NCI-H2171 treated with DMSO at 0.1 percent for 48 hours (cell line): ENCODE data around the gene ARHGAP15.

Experiments
- DNase-seq: peaks from one replicate; lab custom pipeline; 2025; lab: John Stamatoyannopoulos, UW

Gene ARHGAP15

DNA sequence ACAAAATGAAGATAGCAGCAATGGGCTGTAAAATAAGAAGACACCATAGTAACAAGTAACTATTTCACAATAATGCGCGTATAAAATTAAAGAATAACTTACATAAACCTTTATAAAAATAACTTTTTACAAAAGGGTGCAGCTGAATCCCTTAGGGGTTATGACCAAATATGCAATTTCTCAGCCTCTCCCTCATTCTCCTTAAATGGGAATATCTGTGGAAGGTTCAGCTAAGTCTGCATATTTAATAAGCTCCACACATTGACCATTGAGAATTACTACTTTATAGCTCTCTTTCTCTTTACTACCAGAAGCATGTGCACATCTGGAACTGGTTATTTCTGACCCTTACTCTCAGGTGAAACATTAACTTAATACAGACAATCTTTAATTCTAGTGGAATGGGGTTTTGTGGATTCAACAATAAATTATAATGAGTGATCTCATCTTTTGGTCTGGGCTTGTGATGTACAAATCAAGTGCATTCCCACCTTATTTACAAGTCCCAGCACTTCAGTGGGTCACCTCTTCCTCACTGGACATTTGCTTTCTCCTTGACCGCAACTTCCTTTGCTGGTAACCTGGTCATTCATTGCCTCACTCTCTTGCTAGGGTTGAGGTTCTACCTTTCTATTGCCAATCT lies 15.7 kb downstream of the ARHGAP15 start:
- DNase-seq: no peak

DNA sequence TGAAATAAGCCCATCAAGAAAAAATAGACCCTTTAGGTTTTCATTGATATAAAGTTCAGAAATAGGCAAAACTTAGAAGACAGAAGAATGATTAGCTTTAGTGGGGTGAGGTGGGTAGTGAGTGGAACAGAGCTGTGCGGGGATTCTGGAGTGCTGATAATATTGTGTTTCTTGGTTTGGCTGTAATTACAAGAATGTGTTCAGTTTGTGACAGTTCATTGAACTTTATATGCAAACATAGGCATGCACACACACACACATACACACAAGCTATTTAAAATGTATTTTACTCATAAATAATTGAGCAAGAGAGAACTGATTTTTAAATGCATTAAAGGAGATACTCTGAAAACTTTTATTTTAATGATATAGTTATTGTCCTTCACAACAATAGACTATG lies 17.1 kb downstream of the ARHGAP15 start:
- no peak for DNase-seq

DNA sequence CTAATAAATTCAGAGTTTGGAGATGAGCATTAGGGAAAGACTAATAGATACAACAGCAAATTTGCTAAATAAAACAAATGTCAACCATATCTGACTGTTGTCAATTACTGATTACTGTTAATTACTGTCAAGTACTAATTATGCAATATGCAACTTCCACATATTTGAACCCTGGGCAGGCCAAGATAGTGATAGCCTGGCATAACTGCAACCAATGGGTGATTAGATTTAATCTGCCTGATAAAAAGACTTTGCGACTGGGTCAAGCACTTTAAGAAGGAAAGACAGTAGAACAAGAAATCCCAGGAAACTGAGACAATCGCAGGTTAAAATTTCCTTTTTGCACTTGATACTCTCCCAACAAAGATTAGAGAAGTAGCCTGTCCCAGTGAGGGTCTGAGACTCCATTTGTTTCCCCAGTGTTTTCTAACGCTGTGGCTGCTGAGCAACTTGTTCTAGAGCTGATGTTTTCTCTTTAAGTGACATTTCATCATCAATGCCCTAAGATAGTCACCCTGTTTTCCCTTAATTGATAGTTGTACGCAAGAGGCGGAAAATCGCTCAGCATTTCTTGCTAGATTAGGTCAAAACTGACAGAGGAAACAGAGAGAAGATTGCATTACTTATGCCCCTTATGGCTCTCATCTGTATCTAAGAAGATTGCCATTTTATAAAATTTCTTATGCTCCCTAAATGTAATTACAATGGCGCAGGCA lies 17.8 kb downstream of the ARHGAP15 start:
- DNase-seq: no peak

DNA sequence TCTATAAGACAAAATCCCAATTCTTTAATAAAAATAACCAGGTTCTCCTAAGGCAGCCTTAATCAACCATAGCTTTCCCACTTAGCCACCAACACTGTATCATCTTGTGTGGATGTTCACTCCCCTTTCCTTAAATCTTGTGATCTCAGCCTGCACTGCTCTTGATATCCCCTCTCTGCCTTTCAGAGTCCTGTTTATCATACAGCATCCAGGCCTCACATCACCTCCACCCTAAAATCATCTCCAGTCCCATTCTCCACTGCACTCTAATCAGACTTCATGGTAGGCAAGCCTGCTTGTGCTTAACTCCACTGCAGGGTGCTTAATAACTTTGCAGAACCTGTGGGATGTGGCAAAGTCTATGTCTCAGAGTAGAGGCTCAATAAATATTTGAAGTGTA lies 18.8 kb downstream of the ARHGAP15 start:
- no peak for DNase-seq

DNA sequence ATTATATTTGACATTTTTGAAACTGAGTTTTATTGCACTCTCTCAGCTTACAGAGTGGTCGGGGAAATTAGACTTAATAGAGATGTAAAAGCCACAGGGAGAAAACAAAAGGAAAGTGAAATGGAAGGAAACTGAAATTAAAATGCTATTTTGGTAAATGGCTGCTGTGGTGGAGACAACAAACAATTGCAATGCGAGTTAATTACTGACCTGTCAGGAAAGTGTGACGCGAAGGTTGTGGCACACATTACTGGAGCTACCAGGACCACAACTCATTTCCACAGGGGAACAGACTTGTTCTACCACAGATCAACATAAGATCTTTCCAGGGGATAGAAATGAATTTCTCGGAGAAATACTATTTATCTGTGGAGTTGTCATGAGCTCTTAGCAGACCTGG lies 19.5 kb downstream of the ARHGAP15 start:
- DNase-seq: no peak

DNA sequence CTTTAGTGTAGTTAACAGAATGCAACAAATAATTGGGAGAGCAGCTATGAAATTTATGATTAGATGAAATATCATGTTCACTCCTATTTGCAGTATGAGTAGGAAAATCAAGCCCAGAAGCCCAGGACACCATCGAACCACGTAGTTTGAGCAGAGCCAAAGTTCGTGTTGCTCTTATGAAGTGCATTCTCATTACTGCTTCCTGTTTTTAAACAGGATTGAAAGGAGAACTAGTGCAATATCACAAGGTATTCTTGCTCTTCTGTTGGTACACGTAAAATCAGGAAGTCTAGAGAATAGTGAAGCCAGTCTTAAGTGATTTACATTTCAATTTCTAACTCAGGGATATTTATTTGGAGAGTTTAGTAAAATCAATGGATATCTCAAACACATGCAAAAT lies 21.1 kb downstream of the ARHGAP15 start:
- no peak for DNase-seq

DNA sequence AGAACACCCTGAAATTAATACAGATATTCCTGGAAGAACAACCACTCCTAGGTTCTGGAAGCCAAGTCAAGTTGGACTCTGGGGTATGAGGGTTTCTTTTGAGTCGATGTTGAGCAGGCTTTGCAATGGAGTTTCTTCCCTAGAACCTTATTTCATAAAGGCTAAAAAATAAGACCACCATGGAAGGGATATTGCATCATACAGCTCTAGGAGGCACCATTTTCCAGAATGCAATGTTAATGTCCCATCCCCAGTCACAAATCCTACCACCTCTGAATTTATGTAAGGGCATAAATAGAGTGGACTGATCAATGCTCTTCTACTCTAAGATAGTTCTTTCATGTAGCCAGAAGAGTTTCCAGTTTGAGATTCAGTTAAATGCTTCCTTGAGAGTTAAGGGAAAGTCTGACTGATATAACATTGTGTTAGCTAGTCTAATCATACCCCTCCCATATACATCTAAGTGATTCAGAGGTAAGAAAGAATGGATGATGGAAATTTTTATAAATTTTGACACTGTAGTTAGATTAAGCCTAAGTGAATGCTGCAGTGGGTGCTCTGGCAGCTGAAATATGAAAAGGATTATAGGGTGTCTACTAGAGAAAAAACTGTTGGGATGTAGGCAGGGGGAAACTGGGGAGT lies 22.0 kb downstream of the ARHGAP15 start:
- DNase-seq: no peak

DNA sequence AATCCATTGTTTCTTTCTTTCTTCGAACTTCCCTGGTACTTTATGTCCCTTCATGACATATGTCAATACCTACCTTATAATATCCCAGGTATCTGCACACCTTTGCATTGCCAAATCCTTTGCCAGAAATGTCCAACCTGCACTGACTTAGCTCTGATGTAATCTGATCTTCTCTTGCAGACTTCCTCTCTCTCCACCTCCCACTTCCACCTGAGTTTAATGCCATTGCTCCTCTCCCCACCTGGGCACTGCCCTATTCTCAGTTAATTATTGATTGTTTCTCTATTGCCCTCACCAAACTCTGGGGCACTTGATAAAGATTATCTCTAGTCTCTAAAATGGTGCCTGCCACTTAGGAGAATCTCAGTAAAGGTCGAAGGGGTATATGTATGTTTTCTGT lies 23.0 kb downstream of the ARHGAP15 start:
- no peak for DNase-seq

DNA sequence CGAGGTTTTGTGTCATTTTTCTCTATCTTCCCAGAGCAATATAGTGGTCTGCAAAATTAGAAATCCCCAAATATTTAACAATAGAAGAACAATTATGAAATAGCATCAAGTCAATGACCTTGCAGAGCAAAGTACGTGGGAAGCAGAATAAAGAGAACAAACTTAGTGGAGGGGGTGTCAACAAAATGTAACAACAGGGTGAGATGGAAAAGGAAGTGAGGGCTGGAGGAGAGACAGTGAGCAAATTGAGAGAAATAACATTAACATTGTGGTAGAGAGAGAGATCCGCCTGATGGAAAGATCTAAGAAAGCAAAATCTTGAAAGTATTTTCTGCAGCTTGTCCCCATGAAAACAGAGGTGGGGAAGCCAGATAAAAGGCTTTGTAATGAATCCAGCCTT lies 23.4 kb downstream of the ARHGAP15 start:
- no peak for DNase-seq

DNA sequence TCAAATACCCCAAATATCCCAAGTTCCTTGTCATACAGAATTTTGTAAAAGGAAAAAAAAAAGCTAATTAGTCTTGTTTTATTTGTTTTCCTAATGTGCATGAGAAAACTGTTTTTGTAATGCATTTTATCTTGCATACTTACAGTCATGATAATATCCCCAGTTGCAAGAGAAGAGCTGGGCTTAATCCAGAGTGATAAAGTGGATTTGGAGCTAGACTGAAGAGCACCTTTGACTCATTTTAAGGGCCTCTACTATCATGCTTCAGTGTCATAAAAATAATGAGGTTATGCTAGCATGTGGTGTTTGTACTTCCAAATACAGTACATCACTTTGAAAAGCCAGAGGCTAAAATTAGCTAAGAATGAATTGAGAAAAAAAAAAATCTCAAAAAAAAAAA lies 26.4 kb downstream of the ARHGAP15 start:
- no peak for DNase-seq

DNA sequence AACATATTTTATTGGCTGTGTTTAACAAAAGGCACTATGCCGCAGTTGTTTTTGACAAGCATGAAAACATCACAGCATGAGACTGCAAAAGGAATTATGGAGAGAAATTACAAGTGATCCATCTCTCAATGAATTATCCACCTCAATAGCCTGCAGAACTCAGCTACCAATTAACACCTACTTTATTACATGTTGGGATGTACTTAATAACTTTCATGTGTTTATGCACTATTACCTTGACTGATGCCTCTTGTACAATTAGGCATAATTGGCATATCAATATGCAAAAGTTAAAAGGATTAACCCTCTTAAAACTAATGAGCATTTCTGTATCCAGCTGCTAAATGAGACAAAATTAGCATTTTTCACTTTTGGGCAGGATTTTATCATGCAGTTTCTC lies 27.8 kb downstream of the ARHGAP15 start:
- no peak for DNase-seq

DNA sequence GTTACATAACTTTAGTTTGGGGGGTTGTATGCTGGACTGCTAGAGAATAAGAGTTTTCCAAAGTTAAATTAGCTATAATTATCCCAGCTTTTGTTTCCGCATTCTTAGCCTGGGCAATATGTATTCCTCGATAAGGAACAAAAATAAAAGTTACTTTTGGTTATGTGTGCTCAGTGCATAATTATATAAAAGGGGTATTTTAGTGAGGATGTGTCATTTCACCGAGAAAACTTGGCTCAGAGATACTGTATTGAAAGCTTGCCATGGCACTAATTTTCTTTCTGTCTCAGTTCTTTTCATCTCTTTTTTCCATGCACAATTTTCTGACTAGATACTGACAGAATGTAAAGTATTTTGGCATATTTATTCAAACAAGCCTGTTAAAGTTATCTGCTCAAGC lies 28.2 kb downstream of the ARHGAP15 start:
- no peak for DNase-seq

DNA sequence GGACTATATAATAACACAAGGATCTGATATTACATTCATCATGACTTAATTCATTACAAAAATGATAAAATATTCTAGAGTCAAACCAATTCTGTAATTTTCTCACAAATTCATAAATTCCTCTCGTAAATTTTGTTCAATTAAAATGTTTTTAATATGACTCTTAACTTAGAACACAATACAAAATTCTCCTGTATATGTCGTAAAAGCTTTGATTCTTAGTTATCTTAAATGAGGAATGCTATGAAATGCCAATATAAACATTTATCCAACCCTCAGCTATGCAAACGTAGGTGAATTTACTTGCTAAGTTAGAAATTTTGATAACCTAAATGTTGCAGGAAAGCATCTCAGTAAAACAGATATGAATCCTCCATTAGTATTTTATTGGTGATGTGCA lies 28.9 kb downstream of the ARHGAP15 start:
- DNase-seq: no peak

DNA sequence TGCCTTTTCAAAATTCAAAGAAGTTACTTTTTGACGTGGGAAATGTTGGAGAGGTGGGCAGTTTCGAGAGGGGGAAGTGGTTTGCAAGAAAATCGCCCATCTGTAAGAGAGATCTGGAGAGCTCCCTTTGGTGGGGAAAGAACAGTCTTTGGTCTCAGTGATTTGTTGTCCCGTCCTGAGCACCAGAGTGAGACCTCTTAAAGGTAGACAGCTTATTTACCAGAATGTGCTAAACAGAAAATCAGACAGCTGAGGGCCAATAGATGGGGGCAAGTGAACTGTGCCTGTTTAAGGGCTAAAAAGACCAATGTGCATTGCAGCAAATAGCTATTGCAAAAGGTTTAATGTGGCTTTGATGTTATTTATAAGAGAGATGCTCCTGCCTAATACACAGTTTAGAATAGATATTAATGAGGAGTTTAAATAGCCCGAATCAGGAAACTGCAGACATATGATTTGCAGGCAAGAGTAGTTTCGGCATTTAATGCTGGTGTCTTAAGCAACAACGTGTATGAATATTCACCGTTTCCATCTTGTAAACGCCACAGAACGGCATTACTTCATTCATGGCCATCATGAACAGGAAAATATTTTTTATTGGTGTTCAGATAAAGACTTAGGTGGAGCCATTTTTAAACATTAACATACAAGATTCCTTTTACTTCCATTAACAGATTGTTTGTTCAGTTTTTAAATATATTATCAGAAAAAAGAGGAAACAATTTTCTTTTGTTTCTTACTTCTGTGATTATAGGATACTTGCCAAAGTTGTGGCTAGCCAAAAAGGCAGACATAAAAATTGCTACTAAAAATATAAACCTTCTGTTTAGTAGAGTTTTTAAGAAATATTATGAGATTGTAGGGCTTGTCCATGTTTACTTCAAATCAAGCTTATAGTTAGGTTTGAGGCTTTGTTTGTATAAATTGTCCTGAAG lies 29.6 kb downstream of the ARHGAP15 start:
- no peak for DNase-seq

DNA sequence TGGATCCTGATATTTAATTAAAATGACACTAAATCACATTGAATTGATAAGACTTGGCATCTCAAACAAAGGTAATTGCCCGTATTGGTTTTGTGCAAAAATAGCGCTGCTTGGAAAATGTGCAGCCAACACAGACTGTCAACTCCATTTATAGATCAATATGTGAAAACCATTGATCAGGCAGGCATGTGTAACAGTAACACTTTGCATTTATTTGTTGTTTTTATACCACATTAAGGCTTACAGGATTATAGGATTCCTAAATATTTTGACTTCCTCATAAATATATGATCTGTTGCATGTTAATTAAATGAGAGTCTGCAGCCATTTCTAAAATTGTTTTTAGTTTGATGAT lies 30.2 kb downstream of the ARHGAP15 start:
- no peak for DNase-seq

DNA sequence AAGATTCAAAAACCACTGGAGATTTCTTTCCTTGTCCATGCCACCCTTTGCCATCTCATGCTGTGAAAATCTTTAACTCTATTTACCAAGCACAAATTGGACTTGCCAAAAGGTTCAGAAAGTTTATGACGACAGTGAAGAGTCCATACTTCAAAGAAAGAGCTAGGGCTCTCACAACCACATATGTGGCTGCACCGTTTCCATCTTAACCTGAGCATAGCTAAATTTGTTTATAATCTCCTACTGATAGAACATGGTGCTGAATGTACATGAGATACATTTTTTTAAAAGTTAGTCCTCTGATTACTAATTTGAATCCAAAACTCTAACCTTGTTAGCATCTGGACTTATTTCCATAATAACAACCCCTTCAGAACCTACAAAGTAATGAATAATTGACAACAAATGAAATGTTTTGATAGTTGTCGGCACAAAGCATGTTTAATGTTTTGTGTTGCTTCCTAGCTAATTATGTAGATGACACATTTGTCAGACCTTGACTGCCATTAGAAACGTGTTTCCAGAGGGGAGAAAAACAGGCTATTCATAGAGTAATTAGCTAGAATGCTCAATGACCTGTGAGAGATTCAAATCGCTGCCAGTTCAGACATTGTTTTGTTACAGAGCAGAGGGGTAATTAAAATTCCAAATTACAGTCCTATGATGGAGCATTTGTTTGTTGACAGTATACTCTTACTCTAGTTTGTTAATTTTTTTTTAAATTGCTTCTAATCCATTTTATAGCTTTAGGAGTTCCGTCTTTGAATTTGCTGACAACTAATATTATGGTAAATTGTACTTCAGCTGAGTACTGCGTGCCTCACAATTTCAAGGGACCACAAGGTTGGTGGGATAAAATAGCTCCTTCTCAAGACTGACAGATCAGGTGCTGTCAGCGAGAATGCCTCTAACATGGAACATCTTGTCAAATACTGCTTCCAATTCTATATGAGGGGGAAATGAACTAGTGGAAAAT lies 31.8 kb downstream of the ARHGAP15 start:
- peak; percentile 61 for DNase-seq

DNA sequence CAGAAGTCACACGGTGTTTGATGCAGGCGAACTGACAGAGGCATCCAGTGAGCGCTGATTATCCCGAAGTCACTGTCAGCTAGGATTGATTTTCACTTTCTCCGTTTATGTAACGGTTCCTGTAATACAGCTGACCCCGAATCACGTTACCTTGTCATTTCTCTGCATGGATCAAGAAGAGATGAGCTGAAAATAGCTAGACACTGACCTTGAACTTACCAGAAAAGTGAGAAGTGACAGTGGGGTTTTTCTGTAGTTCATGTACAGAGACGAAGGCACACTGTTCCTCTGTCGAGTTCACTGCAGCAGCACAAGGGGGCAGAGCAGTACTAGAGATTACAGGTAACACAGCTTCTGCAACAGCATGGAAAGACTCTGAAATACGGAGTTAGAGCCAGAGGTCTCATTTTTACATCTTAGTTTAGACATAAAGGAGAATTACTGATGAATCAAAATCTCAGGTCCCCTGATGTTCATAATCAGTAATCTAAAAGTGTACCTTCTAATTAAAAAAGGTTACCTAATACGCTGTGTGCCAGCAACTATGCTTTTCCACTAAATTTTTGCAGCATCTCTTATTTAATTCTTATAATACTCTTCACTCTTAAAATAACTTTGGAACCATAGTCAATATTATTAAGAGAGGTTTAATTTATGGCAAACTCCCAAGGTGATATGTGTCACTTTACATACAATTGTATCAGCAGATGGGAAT lies 33.1 kb downstream of the ARHGAP15 start:
- DNase-seq: peak; percentile 90

DNA sequence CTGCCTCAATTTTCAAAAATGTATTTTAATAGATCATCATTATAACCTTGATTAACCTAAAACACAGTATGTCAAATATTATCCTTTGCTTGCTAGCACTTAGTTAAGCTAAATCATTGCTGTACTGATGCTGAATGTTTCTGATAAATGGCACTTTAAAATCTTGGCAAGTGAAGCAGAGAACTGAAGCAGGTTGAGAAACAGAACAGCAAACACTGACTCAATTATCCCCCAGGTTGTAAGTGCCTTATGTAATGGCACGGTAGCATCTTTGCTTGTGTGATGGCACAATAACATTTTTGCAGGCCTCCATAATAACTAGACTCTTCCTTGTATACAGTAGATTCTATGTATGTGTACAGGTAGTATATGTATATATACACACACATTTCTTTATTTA lies 33.8 kb downstream of the ARHGAP15 start:
- peak; percentile 10 for DNase-seq

DNA sequence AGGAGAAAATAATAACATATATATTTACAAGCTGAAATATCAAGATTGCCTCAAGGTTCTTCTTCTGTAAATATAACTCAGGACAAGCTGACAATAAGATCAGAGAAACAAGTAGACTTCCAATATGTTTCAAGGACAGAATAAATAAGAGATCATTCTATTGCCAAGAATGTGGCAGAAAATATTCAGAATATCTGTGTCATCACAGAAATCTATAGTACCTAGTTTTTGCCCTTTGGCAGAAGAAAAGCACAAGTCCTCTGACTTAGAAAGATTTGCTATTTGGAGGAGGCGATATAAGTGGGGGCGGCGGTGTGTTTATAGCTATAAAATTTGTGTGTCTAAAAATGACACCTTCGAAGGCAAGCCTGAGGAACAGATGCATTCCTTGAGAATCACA lies 34.3 kb downstream of the ARHGAP15 start:
- DNase-seq: no peak

DNA sequence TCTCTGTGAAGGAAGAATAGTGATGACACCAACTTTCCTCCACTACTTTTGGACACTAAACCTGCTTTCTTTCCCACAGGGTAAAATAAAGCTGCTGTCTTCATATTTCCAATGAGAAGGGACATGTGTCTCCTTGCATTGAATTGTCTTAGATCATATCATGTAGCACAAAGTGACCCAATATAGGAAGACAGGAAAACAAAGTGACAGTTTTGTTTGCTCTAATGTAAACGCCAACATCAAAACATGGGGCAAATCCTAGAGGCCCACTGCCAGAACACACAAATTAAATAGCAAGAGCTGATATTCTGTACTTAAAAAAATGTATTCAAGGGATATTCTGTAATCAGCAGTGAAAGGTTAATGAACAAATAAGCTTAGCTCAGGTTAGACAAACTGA lies 36.1 kb downstream of the ARHGAP15 start:
- DNase-seq: no peak

DNA sequence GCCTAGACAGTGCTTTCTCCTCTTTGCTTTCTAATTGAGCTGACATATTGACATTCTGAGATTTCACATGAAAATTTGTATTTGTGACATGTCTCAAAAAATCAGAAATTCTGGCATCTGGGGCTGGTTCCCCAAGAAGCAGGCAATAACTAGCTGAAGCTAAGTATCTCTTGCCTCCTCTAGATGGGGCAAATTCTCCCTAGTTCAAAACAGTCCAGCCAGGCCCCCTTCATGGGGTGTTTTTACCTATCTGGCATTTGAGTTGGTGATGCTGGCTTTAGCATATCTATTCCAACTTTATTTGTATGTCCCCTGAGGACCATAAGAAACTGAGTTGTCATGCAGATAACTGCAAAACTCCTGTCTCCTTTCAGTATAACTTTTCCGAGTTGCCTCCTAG lies 39.9 kb downstream of the ARHGAP15 start:
- no peak for DNase-seq
